GM18526 (cell line): ENCODE data around the gene POTEE.
"Not testable (repeated sequence)": the region's sequence is repeated elsewhere in the genome, so short reads cannot be mapped to it uniquely, and the experiment has no call there.

Experiments
- POLR2A ChIP-seq: IDR thresholded peaks from 3 replicates; pipeline ENCODE4 v1.6.1; 2011; ENCODE audit not compliant: insufficient read length; ENCODE audit errors: extremely low read depth

POTEE gene

DNA sequence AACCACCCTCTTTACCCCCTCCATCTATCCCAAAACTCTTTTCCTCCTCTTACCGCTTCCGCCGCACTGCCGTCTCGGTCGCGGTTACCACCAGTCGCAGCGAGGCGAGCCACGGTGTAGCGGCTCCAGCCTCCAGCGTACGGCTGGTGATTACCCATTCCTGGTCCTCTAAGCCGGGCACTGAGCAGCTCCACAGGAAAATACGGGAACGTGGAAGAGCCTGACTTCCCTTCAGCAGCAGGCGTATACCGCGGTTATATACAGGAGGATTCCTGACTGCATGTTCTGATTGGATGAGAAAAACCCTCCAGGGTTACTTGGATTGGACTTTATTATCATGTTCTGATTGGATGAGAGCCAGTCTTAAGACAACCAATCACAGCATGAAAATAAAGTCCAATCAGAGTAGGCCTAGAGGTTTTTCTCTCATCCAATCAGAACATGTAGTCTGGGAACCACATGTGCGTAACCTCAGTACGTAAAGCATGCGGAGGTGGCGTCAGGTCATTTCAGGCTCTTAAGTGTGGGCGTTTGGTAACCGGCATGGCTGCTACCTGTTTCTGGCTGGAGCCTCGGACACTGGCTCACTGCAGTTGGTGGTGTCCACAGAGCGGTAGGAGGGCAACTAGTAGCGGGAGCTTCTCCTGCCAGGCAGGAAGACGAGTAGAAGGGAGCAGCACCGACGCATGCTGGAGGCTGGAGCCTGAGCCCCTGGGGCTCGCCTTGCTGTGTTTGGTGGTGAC is at the start of gene POTEE:
Gene POTEE, plus strand, starts transcription at position 507 of the 743 bp plus-strand sequence. CDS start 8,867 bp downstream, outside the sequence.
- TF ChIP-seq POLR2A = not testable (repeated sequence)

- no peak for TF ChIP-seq POLR2A
These were observed 40.8 kb upstream of the POTEE start for GRCh38 chr2:131168538-131168937.

DNA sequence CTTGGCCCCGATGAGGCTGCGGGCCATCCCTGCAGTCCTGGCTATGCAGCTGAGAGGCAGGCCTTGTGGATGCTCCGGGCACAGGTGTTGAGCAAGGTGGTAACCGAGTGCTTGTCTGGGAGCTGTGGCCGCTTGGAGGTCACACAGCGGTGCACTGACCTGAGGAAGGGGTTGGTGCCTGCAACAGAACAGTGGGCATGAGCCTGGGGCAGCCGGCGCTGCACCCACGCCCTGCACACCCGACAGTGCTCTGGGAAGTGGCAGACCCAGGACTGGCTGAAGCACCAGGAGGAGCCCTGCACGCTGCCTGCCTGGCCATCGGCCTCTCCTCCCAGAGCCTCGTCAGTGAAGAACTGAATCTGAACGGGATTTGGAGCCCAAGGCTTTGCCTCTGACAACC is 8.2 kb upstream of the POTEE start:
- no peak for TF ChIP-seq POLR2A
